WTC11 (cell line): ENCODE measurements around the gene EEF1A1. TPM values are rescaled to one million over a fixed set of nuclear protein-coding genes. Genes with fewer than 3 reads are reported as not detected.
A peak's percentile ranks its signal among the peaks of the same experiment; 100 is the strongest.

Source experiments
- ATF1 ChIP-seq: sonication (generic); formaldehyde crosslinking; IDR thresholded peaks from 2 replicates; pipeline ENCODE4 v1.8.1; 2023; ENCODE audit warnings: mild to moderate bottlenecking, moderate library complexity, missing genetic modification reagents
- CBFB ChIP-seq: sonication (generic); formaldehyde crosslinking; IDR thresholded peaks from 2 replicates; pipeline ENCODE4 v1.8.1; 2022; ENCODE audit warnings: mild to moderate bottlenecking, low read depth, missing genetic modification reagents
- EMX1 ChIP-seq: fragments of 250-450 bp; sonication (Bioruptor Pico); IDR thresholded peaks from 2 replicates; pipeline ENCODE4 v1.8.0; 2021; ENCODE audit warnings: mild to moderate bottlenecking
- FOXK1 ChIP-seq: sonication (generic); formaldehyde crosslinking; IDR thresholded peaks from 2 replicates; pipeline ENCODE4 v1.8.0; 2022; ENCODE audit warnings: mild to moderate bottlenecking, moderate library complexity, missing genetic modification reagents
- FOXP1 ChIP-seq: sonication (generic); formaldehyde crosslinking; IDR thresholded peaks from 2 replicates; pipeline ENCODE4 v1.8.0; 2022; ENCODE audit warnings: missing genetic modification reagents, mild to moderate bottlenecking, moderate library complexity, borderline replicate concordance
- GRHL2 ChIP-seq: fragments of 250-450 bp; sonication (Bioruptor Pico); IDR thresholded peaks from 2 replicates; pipeline ENCODE4 v1.8.0; 2022; ENCODE audit warnings: mild to moderate bottlenecking, moderate library complexity; ENCODE audit not compliant: insufficient replicate concordance, severe bottlenecking
- HMGA2 ChIP-seq: fragments of 250-450 bp; sonication (Bioruptor Pico); IDR thresholded peaks from 2 replicates; pipeline ENCODE4 v1.4.0; 2021; ENCODE audit warnings: mild to moderate bottlenecking, moderate library complexity
- NFATC4 ChIP-seq: fragments of 250-450 bp; sonication (Bioruptor Pico); IDR thresholded peaks from 2 replicates; pipeline ENCODE4 v1.9.0; 2021; ENCODE audit warnings: mild to moderate bottlenecking
- NFE2L1 ChIP-seq: sonication (generic); formaldehyde crosslinking; IDR thresholded peaks from 2 replicates; pipeline ENCODE4 v1.8.1; 2023; ENCODE audit warnings: missing genetic modification reagents
- OVOL2 ChIP-seq: fragments of 250-450 bp; sonication (Bioruptor Pico); IDR thresholded peaks from 2 replicates; pipeline ENCODE4 v1.9.0; 2021; ENCODE audit warnings: mild to moderate bottlenecking, borderline replicate concordance
- RORB ChIP-seq: fragments of 250-450 bp; sonication (Bioruptor Pico); IDR thresholded peaks from 2 replicates; pipeline ENCODE4 v1.9.0; 2021; ENCODE audit warnings: mild to moderate bottlenecking
- TCF7 ChIP-seq: sonication (generic); formaldehyde crosslinking; IDR thresholded peaks from 2 replicates; pipeline ENCODE4 v1.8.0; 2022; ENCODE audit warnings: mild to moderate bottlenecking, low read depth, missing genetic modification reagents, moderate library complexity
- TP53 ChIP-seq: sonication (generic); formaldehyde crosslinking; IDR thresholded peaks from 2 replicates; pipeline ENCODE4 v1.8.1; 2023; ENCODE audit warnings: mild to moderate bottlenecking, missing genetic modification reagents
- ZBTB21 ChIP-seq: sonication (generic); formaldehyde crosslinking; IDR thresholded peaks from 2 replicates; pipeline ENCODE4 v1.8.1; 2023; ENCODE audit warnings: mild to moderate bottlenecking, missing genetic modification reagents, borderline replicate concordance
- ZNF138 ChIP-seq: sonication (generic); formaldehyde crosslinking; conservative IDR thresholded peaks from 2 replicates; pipeline ENCODE4 v1.8.1; 2022; ENCODE audit warnings: mild to moderate bottlenecking, moderate library complexity, missing genetic modification reagents
- ZNF396 ChIP-seq: fragments of 250-450 bp; sonication (Bioruptor Pico); IDR thresholded peaks from 2 replicates; pipeline ENCODE4 v1.8.0; 2021; ENCODE audit warnings: mild to moderate bottlenecking, moderate library complexity, borderline replicate concordance
- total RNA-seq: library from RNA; stranded (reverse); gene quantifications from 3 replicates; pipeline ENCODE4 v1.2.3, GENCODE V29; 2021
- TF ChIP-seq, protein P1 (sequence below): sonication (generic); formaldehyde crosslinking; IDR thresholded peaks from 2 replicates; pipeline ENCODE4 v1.8.0; 2023; ENCODE audit warnings: missing genetic modification reagents, mild to moderate bottlenecking, borderline replicate concordance
- TF ChIP-seq, protein P2 (sequence below): sonication (generic); formaldehyde crosslinking; IDR thresholded peaks from 2 replicates; pipeline ENCODE4 v1.8.1; 2023; ENCODE audit warnings: mild to moderate bottlenecking, missing genetic modification reagents, moderate library complexity
- TF ChIP-seq, protein P3 (sequence below): sonication (generic); formaldehyde crosslinking; IDR thresholded peaks from 2 replicates; pipeline ENCODE4 v1.8.1; 2022; ENCODE audit warnings: low read depth, mild to moderate bottlenecking, moderate library complexity, missing genetic modification reagents, borderline replicate concordance
- TF ChIP-seq, protein P4 (sequence below): sonication (generic); formaldehyde crosslinking; IDR thresholded peaks from 2 replicates; pipeline ENCODE4 v1.8.1; 2022; ENCODE audit warnings: missing genetic modification reagents, borderline replicate concordance
- TF ChIP-seq, protein P5 (sequence below): sonication (generic); formaldehyde crosslinking; IDR thresholded peaks from 2 replicates; pipeline ENCODE4 v1.8.0; 2023; ENCODE audit warnings: missing genetic modification reagents
- TF ChIP-seq, protein P6 (sequence below): sonication (generic); formaldehyde crosslinking; IDR thresholded peaks from 2 replicates; pipeline ENCODE4 v1.8.1; 2023; ENCODE audit warnings: mild to moderate bottlenecking, missing genetic modification reagents, moderate library complexity
- TF ChIP-seq, protein P7 (sequence below): sonication (generic); formaldehyde crosslinking; IDR thresholded peaks from 2 replicates; pipeline ENCODE4 v1.8.1; 2023; ENCODE audit warnings: mild to moderate bottlenecking, missing genetic modification reagents
- TF ChIP-seq, protein P8 (sequence below): sonication (generic); formaldehyde crosslinking; IDR thresholded peaks from 2 replicates; pipeline ENCODE4 v1.8.1; 2022; ENCODE audit warnings: mild to moderate bottlenecking, moderate library complexity, missing genetic modification reagents

The EEF1A1 gene
- total RNA-seq, 1 experiment from 2014 or later, result 11,564 TPM

DNA sequence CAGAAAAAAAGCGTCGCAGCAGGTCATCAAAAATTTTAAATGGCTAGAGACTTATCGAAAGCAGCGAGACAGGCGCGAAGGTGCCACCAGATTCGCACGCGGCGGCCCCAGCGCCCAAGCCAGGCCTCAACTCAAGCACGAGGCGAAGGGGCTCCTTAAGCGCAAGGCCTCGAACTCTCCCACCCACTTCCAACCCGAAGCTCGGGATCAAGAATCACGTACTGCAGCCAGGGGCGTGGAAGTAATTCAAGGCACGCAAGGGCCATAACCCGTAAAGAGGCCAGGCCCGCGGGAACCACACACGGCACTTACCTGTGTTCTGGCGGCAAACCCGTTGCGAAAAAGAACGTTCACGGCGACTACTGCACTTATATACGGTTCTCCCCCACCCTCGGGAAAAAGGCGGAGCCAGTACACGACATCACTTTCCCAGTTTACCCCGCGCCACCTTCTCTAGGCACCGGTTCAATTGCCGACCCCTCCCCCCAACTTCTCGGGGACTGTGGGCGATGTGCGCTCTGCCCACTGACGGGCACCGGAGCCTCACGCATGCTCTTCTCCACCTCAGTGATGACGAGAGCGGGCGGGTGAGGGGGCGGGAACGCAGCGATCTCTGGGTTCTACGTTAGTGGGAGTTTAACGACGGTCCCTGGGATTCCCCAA lies at the start of gene EEF1A1 (continued):
- TF ChIP-seq, protein P1, sequence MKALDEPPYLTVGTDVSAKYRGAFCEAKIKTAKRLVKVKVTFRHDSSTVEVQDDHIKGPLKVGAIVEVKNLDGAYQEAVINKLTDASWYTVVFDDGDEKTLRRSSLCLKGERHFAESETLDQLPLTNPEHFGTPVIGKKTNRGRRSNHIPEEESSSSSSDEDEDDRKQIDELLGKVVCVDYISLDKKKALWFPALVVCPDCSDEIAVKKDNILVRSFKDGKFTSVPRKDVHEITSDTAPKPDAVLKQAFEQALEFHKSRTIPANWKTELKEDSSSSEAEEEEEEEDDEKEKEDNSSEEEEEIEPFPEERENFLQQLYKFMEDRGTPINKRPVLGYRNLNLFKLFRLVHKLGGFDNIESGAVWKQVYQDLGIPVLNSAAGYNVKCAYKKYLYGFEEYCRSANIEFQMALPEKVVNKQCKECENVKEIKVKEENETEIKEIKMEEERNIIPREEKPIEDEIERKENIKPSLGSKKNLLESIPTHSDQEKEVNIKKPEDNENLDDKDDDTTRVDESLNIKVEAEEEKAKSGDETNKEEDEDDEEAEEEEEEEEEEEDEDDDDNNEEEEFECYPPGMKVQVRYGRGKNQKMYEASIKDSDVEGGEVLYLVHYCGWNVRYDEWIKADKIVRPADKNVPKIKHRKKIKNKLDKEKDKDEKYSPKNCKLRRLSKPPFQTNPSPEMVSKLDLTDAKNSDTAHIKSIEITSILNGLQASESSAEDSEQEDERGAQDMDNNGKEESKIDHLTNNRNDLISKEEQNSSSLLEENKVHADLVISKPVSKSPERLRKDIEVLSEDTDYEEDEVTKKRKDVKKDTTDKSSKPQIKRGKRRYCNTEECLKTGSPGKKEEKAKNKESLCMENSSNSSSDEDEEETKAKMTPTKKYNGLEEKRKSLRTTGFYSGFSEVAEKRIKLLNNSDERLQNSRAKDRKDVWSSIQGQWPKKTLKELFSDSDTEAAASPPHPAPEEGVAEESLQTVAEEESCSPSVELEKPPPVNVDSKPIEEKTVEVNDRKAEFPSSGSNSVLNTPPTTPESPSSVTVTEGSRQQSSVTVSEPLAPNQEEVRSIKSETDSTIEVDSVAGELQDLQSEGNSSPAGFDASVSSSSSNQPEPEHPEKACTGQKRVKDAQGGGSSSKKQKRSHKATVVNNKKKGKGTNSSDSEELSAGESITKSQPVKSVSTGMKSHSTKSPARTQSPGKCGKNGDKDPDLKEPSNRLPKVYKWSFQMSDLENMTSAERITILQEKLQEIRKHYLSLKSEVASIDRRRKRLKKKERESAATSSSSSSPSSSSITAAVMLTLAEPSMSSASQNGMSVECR (CRISPR knock-in tag), result peak; percentile 67
- TF ChIP-seq GRHL2 (CRISPR knock-in tag), result no peak
- TF ChIP-seq ZBTB21, result peak; percentile 43
- TF ChIP-seq TCF7 (CRISPR knock-in tag), result peak; percentile 41; the same call in 1 of the 2 replicates
- TF ChIP-seq, protein P2, sequence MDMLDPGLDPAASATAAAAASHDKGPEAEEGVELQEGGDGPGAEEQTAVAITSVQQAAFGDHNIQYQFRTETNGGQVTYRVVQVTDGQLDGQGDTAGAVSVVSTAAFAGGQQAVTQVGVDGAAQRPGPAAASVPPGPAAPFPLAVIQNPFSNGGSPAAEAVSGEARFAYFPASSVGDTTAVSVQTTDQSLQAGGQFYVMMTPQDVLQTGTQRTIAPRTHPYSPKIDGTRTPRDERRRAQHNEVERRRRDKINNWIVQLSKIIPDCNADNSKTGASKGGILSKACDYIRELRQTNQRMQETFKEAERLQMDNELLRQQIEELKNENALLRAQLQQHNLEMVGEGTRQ (CRISPR knock-in tag), result no peak
- 0 out of 2 replicates have a peak, but pooled peaks have one; percentile 17 for TF ChIP-seq ZNF138 (CRISPR knock-in tag)
- no peak for TF ChIP-seq ATF1
- TF ChIP-seq FOXP1 (CRISPR knock-in tag), result peak; percentile 88
- 0 out of 2 replicates have a peak, but pooled peaks have one; percentile 44 for TF ChIP-seq CBFB
- TF ChIP-seq NFE2L1 (CRISPR knock-in tag), result peak; percentile 64
- TF ChIP-seq OVOL2 (CRISPR knock-in tag), result peak; percentile 79; the same call in 1 of the 2 replicates
- no peak for TF ChIP-seq EMX1 (CRISPR knock-in tag)
- peak; percentile 33; the same call in 1 of the 2 replicates for TF ChIP-seq HMGA2 (CRISPR knock-in tag)
- no peak; the same call in 1 of the 2 replicates for TF ChIP-seq FOXK1
- TF ChIP-seq, protein P3, sequence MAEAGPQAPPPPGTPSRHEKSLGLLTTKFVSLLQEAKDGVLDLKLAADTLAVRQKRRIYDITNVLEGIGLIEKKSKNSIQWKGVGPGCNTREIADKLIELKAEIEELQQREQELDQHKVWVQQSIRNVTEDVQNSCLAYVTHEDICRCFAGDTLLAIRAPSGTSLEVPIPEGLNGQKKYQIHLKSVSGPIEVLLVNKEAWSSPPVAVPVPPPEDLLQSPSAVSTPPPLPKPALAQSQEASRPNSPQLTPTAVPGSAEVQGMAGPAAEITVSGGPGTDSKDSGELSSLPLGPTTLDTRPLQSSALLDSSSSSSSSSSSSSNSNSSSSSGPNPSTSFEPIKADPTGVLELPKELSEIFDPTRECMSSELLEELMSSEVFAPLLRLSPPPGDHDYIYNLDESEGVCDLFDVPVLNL (CRISPR knock-in tag), result no peak
- TF ChIP-seq, protein P4, sequence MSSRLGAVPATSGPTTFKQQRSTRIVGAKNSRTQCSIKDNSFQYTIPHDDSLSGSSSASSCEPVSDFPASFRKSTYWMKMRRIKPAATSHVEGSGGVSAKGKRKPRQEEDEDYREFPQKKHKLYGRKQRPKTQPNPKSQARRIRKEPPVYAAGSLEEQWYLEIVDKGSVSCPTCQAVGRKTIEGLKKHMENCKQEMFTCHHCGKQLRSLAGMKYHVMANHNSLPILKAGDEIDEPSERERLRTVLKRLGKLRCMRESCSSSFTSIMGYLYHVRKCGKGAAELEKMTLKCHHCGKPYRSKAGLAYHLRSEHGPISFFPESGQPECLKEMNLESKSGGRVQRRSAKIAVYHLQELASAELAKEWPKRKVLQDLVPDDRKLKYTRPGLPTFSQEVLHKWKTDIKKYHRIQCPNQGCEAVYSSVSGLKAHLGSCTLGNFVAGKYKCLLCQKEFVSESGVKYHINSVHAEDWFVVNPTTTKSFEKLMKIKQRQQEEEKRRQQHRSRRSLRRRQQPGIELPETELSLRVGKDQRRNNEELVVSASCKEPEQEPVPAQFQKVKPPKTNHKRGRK, result no peak
- TF ChIP-seq NFATC4 (CRISPR knock-in tag), result no peak
- TF ChIP-seq, protein P5, sequence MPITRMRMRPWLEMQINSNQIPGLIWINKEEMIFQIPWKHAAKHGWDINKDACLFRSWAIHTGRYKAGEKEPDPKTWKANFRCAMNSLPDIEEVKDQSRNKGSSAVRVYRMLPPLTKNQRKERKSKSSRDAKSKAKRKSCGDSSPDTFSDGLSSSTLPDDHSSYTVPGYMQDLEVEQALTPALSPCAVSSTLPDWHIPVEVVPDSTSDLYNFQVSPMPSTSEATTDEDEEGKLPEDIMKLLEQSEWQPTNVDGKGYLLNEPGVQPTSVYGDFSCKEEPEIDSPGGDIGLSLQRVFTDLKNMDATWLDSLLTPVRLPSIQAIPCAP, result peak; percentile 90
- TF ChIP-seq, protein P6, sequence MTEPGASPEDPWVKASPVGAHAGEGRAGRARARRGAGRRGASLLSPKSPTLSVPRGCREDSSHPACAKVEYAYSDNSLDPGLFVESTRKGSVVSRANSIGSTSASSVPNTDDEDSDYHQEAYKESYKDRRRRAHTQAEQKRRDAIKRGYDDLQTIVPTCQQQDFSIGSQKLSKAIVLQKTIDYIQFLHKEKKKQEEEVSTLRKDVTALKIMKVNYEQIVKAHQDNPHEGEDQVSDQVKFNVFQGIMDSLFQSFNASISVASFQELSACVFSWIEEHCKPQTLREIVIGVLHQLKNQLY (CRISPR knock-in tag), result no peak
- TF ChIP-seq, protein P7, sequence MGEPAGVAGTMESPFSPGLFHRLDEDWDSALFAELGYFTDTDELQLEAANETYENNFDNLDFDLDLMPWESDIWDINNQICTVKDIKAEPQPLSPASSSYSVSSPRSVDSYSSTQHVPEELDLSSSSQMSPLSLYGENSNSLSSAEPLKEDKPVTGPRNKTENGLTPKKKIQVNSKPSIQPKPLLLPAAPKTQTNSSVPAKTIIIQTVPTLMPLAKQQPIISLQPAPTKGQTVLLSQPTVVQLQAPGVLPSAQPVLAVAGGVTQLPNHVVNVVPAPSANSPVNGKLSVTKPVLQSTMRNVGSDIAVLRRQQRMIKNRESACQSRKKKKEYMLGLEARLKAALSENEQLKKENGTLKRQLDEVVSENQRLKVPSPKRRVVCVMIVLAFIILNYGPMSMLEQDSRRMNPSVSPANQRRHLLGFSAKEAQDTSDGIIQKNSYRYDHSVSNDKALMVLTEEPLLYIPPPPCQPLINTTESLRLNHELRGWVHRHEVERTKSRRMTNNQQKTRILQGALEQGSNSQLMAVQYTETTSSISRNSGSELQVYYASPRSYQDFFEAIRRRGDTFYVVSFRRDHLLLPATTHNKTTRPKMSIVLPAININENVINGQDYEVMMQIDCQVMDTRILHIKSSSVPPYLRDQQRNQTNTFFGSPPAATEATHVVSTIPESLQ (CRISPR knock-in tag), result no peak
- TF ChIP-seq TP53, result peak; percentile 67; the same call in 1 of the 2 replicates
- peak; percentile 64; the same call in 1 of the 2 replicates for TF ChIP-seq RORB (CRISPR knock-in tag)
- TF ChIP-seq ZNF396 (CRISPR knock-in tag), result no peak
- TF ChIP-seq, protein P8, sequence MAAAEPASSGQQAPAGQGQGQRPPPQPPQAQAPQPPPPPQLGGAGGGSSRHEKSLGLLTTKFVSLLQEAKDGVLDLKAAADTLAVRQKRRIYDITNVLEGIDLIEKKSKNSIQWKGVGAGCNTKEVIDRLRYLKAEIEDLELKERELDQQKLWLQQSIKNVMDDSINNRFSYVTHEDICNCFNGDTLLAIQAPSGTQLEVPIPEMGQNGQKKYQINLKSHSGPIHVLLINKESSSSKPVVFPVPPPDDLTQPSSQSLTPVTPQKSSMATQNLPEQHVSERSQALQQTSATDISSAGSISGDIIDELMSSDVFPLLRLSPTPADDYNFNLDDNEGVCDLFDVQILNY (CRISPR knock-in tag), result peak; percentile 86
